Common myeloid progenitor, CD34-positive (primary cell): Measurements from ENCODE around the gene TBXAS1.
"Not testable (repeated sequence)": the region's sequence is repeated elsewhere in the genome, so short reads cannot be mapped to it uniquely, and the experiment has no call there.

Experiments used
- CTCF ChIA-PET: fragments of 350-600 bp; sonication (Branson Sonifier 250); formaldehyde crosslinking; loops from one replicate; lab custom pipeline; 2021; ENCODE audit warnings: antibody characterized with exemption; lab: Charles Lee
- POLR2A ChIA-PET: fragments of 350-600 bp; sonication (Branson Sonifier 250); formaldehyde crosslinking; loops from one replicate; lab custom pipeline; 2021; ENCODE audit warnings: antibody characterized with exemption; lab: Charles Lee
- DNase-seq, 3 donors: peaks; one replicate each; pipeline versions ENCODE4 v3.0.0 to v3.0.0-alpha.2; 2013
- H3K27ac ChIP-seq, 2 experiments: 1 replicate in 1 of 2; 2 replicates in 1 of 2; pipeline ENCODE4 v1.7.0; 2013; ENCODE audit warnings: inconsistent platforms in 2 of 2, low read length in 2 of 2, mild to moderate bottlenecking in 2 of 2, low read depth in 1 of 2, moderate library complexity in 1 of 2; ENCODE audit not compliant: severe bottlenecking in 2 of 2, insufficient read depth in 1 of 2, poor library complexity in 1 of 2
- H3K27me3 ChIP-seq, 5 experiments: replicated peaks in 2 of 5; 1 replicate in 3 of 5; 2 replicates in 2 of 5; pipeline versions ENCODE4 v1.6.1 to v1.7.0; 2013; ENCODE audit warnings: low read length in 4 of 5, mild to moderate bottlenecking in 2 of 5, moderate library complexity in 2 of 5, inconsistent platforms in 1 of 5; ENCODE audit not compliant: insufficient read depth in 5 of 5, control insufficient read depth in 4 of 5
- H3K36me3 ChIP-seq, 4 experiments: 1 replicate in 2 of 4; 2 replicates in 2 of 4; pipeline versions ENCODE4 v1.6.1 to v1.7.0; 2013; ENCODE audit warnings: low read length in 3 of 4, control low read depth in 1 of 4, mild to moderate bottlenecking in 1 of 4; ENCODE audit not compliant: control insufficient read depth in 4 of 4, insufficient read depth in 4 of 4
- H3K4me1 ChIP-seq, 4 experiments: 1 replicate in 3 of 4; 2 replicates in 1 of 4; pipeline versions ENCODE4 v1.6.1 to v1.7.1; 2013; ENCODE audit warnings: low read length in 3 of 4, mild to moderate bottlenecking in 3 of 4, control low read depth in 1 of 4, inconsistent platforms in 1 of 4, moderate library complexity in 1 of 4; ENCODE audit not compliant: control insufficient read depth in 4 of 4, insufficient read depth in 4 of 4; ENCODE audit errors: control extremely low read depth in 1 of 4
- H3K4me3 ChIP-seq, 7 experiments: 1 replicate in 4 of 7; 2 replicates in 3 of 7; pipeline versions ENCODE4 v1.5.1 to v1.7.0; 2013; ENCODE audit warnings: mild to moderate bottlenecking in 7 of 7, low read length in 6 of 7, moderate library complexity in 6 of 7, inconsistent platforms in 2 of 7, low read depth in 2 of 7, control low read depth in 1 of 7; ENCODE audit not compliant: insufficient read depth in 4 of 7, control insufficient read depth in 1 of 7; ENCODE audit errors: extremely low read depth in 1 of 7
- H3K9me3 ChIP-seq, 5 experiments: 1 replicate in 4 of 5; 2 replicates in 1 of 5; pipeline versions ENCODE4 v1.6.1 to v1.7.1; 2013; ENCODE audit warnings: low read length in 4 of 5, mild to moderate bottlenecking in 2 of 5, inconsistent platforms in 1 of 5, low read depth in 1 of 5, moderate library complexity in 1 of 5; ENCODE audit not compliant: control insufficient read depth in 4 of 5, insufficient read depth in 2 of 5; ENCODE audit errors: control extremely low read depth in 1 of 5
- WGBS: methylation state at CpG from one replicate; pipeline ENCODE4 v1.1.5; 2013; ENCODE audit not compliant: insufficient coverage; 5-methylcytosine and 5-hydroxymethylcytosine counted together

TBXAS1 gene

GRCh38 chr7:139830292-139830691 lies 1.2 kb downstream of the TBXAS1 start:
- ChIA-PET POLR2A (interaction anchor here (0.7 kb wide), 1 partner anchor 149 kb away, joined by 3 read pairs; no protein-coding TSS in a partner anchor), CTCF (interaction anchor here (1.1 to 2.0 kb wide), 6 partner anchors 10 to 59 kb away, joined by 4 to 7 read pairs (median 4); no protein-coding TSS in a partner anchor)
- peaks cover 0 to 12% (median 3%) of the 10 kb centered on the region in 4 experiments for H3K36me3 ChIP-seq
- WGBS, result 7% methylated on average over 3 of the region's 4 CpGs
- peaks cover 0 to 23% (median 2%) of the 10 kb centered on the region in 5 experiments for H3K9me3 ChIP-seq
- no peak for DNase-seq
- H3K4me3 ChIP-seq, result peak overlapping the region in 6 of 7 experiments; percentile 31 to 64 (median 58)
- H3K27me3 ChIP-seq, result no peaks in the 10 kb centered on the region
- H3K4me1 ChIP-seq, result peaks cover 20 to 30% (median 21%) of the 10 kb centered on the region in 4 experiments
- peak overlapping the region in 1 of 2 experiments; percentile 82 for H3K27ac ChIP-seq

- Histone ChIP-seq H3K27me3 (no peaks in the 10 kb centered on the region), H3K36me3 (peaks cover 0 to 12% (median 3%) of the 10 kb centered on the region in 4 experiments), H3K9me3 (peaks cover 0 to 25% (median 2%) of the 10 kb centered on the region in 5 experiments), H3K27ac (peak overlapping the region; percentile 17 to 36), H3K4me3 (peak overlapping the region in 6 of 7 experiments; percentile 31 to 62 (median 54)), H3K4me1 (peaks cover 20 to 30% (median 21%) of the 10 kb centered on the region in 4 experiments)
- CTCF ChIA-PET, result interaction anchor here (1.1 to 2.0 kb wide), 6 partner anchors 10 to 58 kb away, joined by 4 to 7 read pairs (median 4); no protein-coding TSS in a partner anchor
- WGBS, result 74% methylated on average over 3 of the region's 3 CpGs
- DNase-seq, result peak in 2 of 3 donors; percentile 31 to 52
- POLR2A ChIA-PET, result no interaction called here
Observed at GRCh38 chr7:139830782-139831501, 1.9 kb downstream of the TBXAS1 start.

- H3K36me3 ChIP-seq, result peaks cover 0 to 20% (median 14%) of the 10 kb centered on the region in 4 experiments
- DNase-seq, CTCF ChIA-PET, POLR2A ChIA-PET, H3K27ac ChIP-seq, H3K4me3 ChIP-seq, H3K27me3 ChIP-seq: not testable (repeated sequence)
- peaks cover 2 to 17% (median 6%) of the 10 kb centered on the region in 4 experiments for H3K4me1 ChIP-seq
- H3K9me3 ChIP-seq, result peaks cover 0 to 40% (median 5%) of the 10 kb centered on the region in 5 experiments
- 82% methylated on average over 1 of the region's 1 CpG for WGBS
Observed at GRCh38 chr7:139835848-139836247, 6.8 kb downstream of the TBXAS1 start.

GRCh38 chr7:139837291-139837690 lies 8.2 kb downstream of the TBXAS1 start:
- POLR2A ChIA-PET, DNase-seq, H3K4me3 ChIP-seq, H3K27me3 ChIP-seq, H3K27ac ChIP-seq: not testable (repeated sequence)
- WGBS, result 96% methylated on average over 3 of the region's 4 CpGs
- CTCF ChIA-PET, result interaction anchor here (1.3 to 2.5 kb wide), 2 partner anchors 11 to 18 kb away, joined by 3 to 6 read pairs; no protein-coding TSS in a partner anchor
- peaks cover 0 to 21% (median 7%) of the 10 kb centered on the region in 4 experiments for H3K4me1 ChIP-seq
- peaks cover 0 to 31% (median 5%) of the 10 kb centered on the region in 5 experiments for H3K9me3 ChIP-seq
- H3K36me3 ChIP-seq, result peaks cover 0 to 17% (median 14%) of the 10 kb centered on the region in 4 experiments

- Histone ChIP-seq H3K4me3 (no peak overlapping the region), H3K27me3 (no peaks in the 10 kb centered on the region), H3K9me3 (peaks cover 0 to 24% (median 5%) of the 10 kb centered on the region in 5 experiments), H3K27ac (no peak overlapping the region), H3K36me3 (peaks cover 0 to 16% (median 15%) of the 10 kb centered on the region in 4 experiments), H3K4me1 (peaks cover 0 to 28% (median 14%) of the 10 kb centered on the region in 4 experiments)
- no peak for DNase-seq
- ChIA-PET POLR2A (no interaction called here), CTCF (interaction anchor here (1.2 to 2.5 kb wide), 4 partner anchors 10 to 19 kb away, joined by 3 to 6 read pairs (median 4); no protein-coding TSS in a partner anchor)
- WGBS, result no CpG with 5 or more reads among the region's 1 CpG
Observed at GRCh38 chr7:139838276-139838675, 9.2 kb downstream of the TBXAS1 start.

- ChIA-PET POLR2A (interaction anchor here (0.6 kb wide), 1 partner anchor 53 kb away, joined by 3 read pairs; no protein-coding TSS in a partner anchor), CTCF (interaction anchor here (1.1 to 2.5 kb wide), 5 partner anchors 10 to 164 kb away, joined by 3 to 6 read pairs (median 3); no protein-coding TSS in a partner anchor)
- Histone ChIP-seq H3K27ac (no peak overlapping the region), H3K27me3 (no peaks in the 10 kb centered on the region), H3K9me3 (peaks cover 0 to 21% (median 5%) of the 10 kb centered on the region in 5 experiments), H3K4me3 (no peak overlapping the region), H3K36me3 (peaks cover 0 to 21% (median 16%) of the 10 kb centered on the region in 4 experiments), H3K4me1 (peaks cover 0 to 28% (median 14%) of the 10 kb centered on the region in 4 experiments)
- no peak for DNase-seq
- 83% methylated on average over 1 of the region's 6 CpGs for WGBS
Observed at GRCh38 chr7:139838876-139839275, 9.8 kb downstream of the TBXAS1 start.
